ENCODE results near the gene CTNNA2.

CTNNA2 gene

GRCh38 chr2:79686884-79687283 is 174.0 kb downstream of the CTNNA2 start:
- no peak for TF ChIP-seq CREB1 (IDR thresholded peaks at IDR 0.05; ENCODE audit: low read depth)
- no peak for TF ChIP-seq ZBTB7A (IDR thresholded peaks at IDR 0.05; ENCODE audit: low read depth)
- no peak for TF ChIP-seq YY1 (IDR thresholded peaks at IDR 0.05; ENCODE audit: low read depth)
- TF ChIP-seq RAD21 (IDR thresholded peaks at IDR 0.05; ENCODE audit: low read depth) = no peak
- no peak for TF ChIP-seq MAX (IDR thresholded peaks at IDR 0.05)
- TF ChIP-seq FOXM1 (IDR thresholded peaks at IDR 0.05; ENCODE audit: borderline replicate concordance, low read depth) = no peak
- no peak for TF ChIP-seq CEBPB (IDR thresholded peaks at IDR 0.05)
- no peak for TF ChIP-seq USF1 (IDR thresholded peaks at IDR 0.05)
- no peak for TF ChIP-seq TCF12 (IDR thresholded peaks at IDR 0.05; ENCODE audit: low read depth)
- no peak for TF ChIP-seq TEAD4 (IDR thresholded peaks at IDR 0.05)

DNA sequence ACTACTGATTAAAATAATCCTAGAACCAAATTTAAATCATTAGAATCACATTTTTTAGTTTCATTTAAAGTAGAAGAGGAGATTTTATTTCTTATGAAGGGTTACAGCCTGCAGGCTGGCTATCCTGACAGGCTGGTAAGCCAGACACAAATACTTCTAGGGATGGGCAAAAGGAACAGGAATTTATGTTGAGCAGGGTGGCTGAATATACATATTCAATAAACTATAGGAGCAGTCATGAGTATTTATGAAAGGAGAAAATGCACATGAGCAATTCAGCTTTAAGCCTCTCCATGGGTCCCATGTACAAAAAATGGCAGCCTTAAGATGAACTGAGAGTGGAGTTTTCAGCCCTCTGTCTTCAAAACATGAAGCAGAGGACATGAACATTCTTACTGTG is 182.4 kb downstream of the CTNNA2 start:
- TF ChIP-seq MAX (IDR thresholded peaks at IDR 0.05) (no peak), CREB1 (IDR thresholded peaks at IDR 0.05; ENCODE audit: low read depth) (no peak)

DNA sequence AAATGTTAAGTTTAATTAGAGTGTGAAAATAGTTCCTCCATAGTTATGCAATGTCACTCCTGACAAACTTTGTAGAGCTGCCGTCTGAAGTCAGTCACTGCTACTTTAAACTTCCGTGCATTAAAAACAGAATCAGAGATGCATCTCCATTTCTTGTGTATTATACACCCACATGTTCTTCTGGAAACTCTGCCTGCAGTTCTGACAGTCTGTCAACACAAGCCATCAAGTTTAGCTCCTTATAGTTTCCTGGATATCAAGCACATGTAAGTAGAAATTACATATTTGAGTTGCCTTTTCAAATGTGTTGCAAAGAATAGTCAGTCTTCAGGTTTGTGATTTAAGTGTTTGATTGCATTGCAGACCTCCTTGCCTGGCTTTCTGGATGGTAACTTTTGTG is 184.3 kb downstream of the CTNNA2 start:
- TF ChIP-seq TAF1 (IDR thresholded peaks at IDR 0.05; ENCODE audit: low read depth) = no peak
- TF ChIP-seq, protein P1, sequence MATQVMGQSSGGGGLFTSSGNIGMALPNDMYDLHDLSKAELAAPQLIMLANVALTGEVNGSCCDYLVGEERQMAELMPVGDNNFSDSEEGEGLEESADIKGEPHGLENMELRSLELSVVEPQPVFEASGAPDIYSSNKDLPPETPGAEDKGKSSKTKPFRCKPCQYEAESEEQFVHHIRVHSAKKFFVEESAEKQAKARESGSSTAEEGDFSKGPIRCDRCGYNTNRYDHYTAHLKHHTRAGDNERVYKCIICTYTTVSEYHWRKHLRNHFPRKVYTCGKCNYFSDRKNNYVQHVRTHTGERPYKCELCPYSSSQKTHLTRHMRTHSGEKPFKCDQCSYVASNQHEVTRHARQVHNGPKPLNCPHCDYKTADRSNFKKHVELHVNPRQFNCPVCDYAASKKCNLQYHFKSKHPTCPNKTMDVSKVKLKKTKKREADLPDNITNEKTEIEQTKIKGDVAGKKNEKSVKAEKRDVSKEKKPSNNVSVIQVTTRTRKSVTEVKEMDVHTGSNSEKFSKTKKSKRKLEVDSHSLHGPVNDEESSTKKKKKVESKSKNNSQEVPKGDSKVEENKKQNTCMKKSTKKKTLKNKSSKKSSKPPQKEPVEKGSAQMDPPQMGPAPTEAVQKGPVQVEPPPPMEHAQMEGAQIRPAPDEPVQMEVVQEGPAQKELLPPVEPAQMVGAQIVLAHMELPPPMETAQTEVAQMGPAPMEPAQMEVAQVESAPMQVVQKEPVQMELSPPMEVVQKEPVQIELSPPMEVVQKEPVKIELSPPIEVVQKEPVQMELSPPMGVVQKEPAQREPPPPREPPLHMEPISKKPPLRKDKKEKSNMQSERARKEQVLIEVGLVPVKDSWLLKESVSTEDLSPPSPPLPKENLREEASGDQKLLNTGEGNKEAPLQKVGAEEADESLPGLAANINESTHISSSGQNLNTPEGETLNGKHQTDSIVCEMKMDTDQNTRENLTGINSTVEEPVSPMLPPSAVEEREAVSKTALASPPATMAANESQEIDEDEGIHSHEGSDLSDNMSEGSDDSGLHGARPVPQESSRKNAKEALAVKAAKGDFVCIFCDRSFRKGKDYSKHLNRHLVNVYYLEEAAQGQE (IDR thresholded peaks at IDR 0.05; ENCODE audit: low read depth) = no peak
- no peak for TF ChIP-seq MAX (IDR thresholded peaks at IDR 0.05)
- no peak for TF ChIP-seq FOXM1 (IDR thresholded peaks at IDR 0.05; ENCODE audit: borderline replicate concordance, low read depth)
- TF ChIP-seq YY1 (IDR thresholded peaks at IDR 0.05; ENCODE audit: low read depth) = no peak
- TF ChIP-seq TEAD4 (IDR thresholded peaks at IDR 0.05) = no peak
- TF ChIP-seq USF1 (IDR thresholded peaks at IDR 0.05) = no peak
- no peak for TF ChIP-seq ZBTB7A (IDR thresholded peaks at IDR 0.05; ENCODE audit: low read depth)
- no peak for TF ChIP-seq TCF12 (IDR thresholded peaks at IDR 0.05; ENCODE audit: low read depth)
- TF ChIP-seq EP300 (IDR thresholded peaks at IDR 0.05; ENCODE audit: borderline replicate concordance) = no peak
- no peak for TF ChIP-seq CREB1 (IDR thresholded peaks at IDR 0.05; ENCODE audit: low read depth)
- TF ChIP-seq RAD21 (IDR thresholded peaks at IDR 0.05; ENCODE audit: low read depth) = no peak
- no peak for TF ChIP-seq CEBPB (IDR thresholded peaks at IDR 0.05)
- TF ChIP-seq EGR1 (IDR thresholded peaks at IDR 0.05) = no peak
- no peak for TF ChIP-seq NFIC (IDR thresholded peaks at IDR 0.05)

DNA sequence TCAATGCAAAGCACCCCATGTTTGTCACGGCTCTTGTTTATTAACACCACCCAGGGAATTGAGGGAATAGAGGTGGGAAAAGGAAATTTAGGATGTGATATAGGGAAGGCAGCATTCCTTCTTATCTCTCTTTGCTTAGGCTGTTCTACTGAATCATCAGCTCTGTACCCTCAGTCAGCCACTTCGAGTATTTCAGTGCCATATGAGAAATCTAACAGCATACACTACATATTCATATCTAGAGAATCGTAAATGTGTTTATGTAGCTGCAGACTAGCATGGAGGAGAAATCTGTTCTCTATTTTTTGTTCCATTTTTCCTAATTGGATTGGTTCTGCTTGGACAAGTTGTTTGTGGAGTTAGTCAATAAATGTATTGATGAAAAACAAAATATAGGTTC is 187.8 kb downstream of the CTNNA2 start:
- TF ChIP-seq TCF12 (IDR thresholded peaks at IDR 0.05; ENCODE audit: low read depth) (no peak), CREB1 (IDR thresholded peaks at IDR 0.05; ENCODE audit: low read depth) (no peak), CEBPB (IDR thresholded peaks at IDR 0.05) (no peak), EGR1 (IDR thresholded peaks at IDR 0.05) (no peak), YY1 (IDR thresholded peaks at IDR 0.05; ENCODE audit: low read depth) (no peak), TEAD4 (IDR thresholded peaks at IDR 0.05) (no peak), RAD21 (IDR thresholded peaks at IDR 0.05; ENCODE audit: low read depth) (no peak)
- TF ChIP-seq, protein P1 (IDR thresholded peaks at IDR 0.05; ENCODE audit: low read depth) = no peak

DNA sequence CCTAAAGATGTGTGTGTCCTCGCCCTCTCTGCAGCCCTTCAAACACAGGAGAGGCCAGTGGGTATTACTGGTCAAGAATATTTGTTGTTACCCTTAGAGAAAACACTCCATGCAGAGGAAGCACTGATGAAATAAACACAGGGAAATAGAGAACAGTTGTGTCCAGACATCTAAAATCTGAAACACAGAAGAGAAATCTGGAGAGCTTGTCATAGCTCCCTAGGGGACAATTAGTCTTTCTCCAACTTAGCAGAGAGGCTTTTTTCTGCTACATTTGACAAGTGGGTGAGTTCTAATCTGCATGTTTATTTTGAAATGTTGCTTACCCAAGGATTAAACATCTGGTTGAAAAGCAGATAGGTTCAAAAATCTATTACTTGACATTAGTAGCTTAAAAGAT is 190.1 kb downstream of the CTNNA2 start:
- no peak for TF ChIP-seq RAD21 (IDR thresholded peaks at IDR 0.05; ENCODE audit: low read depth)
- TF ChIP-seq EP300 (IDR thresholded peaks at IDR 0.05; ENCODE audit: borderline replicate concordance) = no peak
- no peak for TF ChIP-seq CREB1 (IDR thresholded peaks at IDR 0.05; ENCODE audit: low read depth)
- TF ChIP-seq, protein P1 (IDR thresholded peaks at IDR 0.05; ENCODE audit: low read depth) = no peak
- no peak for TF ChIP-seq CEBPB (IDR thresholded peaks at IDR 0.05)
- no peak for TF ChIP-seq TEAD4 (IDR thresholded peaks at IDR 0.05)
- TF ChIP-seq EGR1 (IDR thresholded peaks at IDR 0.05) = no peak
- TF ChIP-seq USF1 (IDR thresholded peaks at IDR 0.05) = no peak
- no peak for TF ChIP-seq YY1 (IDR thresholded peaks at IDR 0.05; ENCODE audit: low read depth)
- no peak for TF ChIP-seq MAX (IDR thresholded peaks at IDR 0.05)
- TF ChIP-seq FOXM1 (IDR thresholded peaks at IDR 0.05; ENCODE audit: borderline replicate concordance, low read depth) = no peak
- TF ChIP-seq ZBTB7A (IDR thresholded peaks at IDR 0.05; ENCODE audit: low read depth) = no peak
- TF ChIP-seq NFIC (IDR thresholded peaks at IDR 0.05) = no peak
- no peak for TF ChIP-seq TCF12 (IDR thresholded peaks at IDR 0.05; ENCODE audit: low read depth)
- no peak for TF ChIP-seq TAF1 (IDR thresholded peaks at IDR 0.05; ENCODE audit: low read depth)
